ENCODE results near the gene LENEP.

The LENEP gene

GRCh38 chr1:154960446-154961136 lies 32.8 kb upstream of the LENEP start:
- no peak for DNase-seq

GRCh38 chr1:154961207-154962155 lies 31.9 kb upstream of the LENEP start, which contains the start of gene PYGO2:
TSS of gene PYGO2 (minus strand) at chr1:154961782. CDS start at chr1:154961576, 206 bp downstream.
- DNase-seq, result peak; percentile 67

- no peak for DNase-seq
Measured at GRCh38 chr1:154962156-154962749, 31.1 kb upstream of the LENEP start.

- no peak for DNase-seq
Measured at GRCh38 chr1:154962795-154963330, 30.5 kb upstream of the LENEP start.

- DNase-seq, result no peak
Measured at GRCh38 chr1:154963643-154964042, 29.7 kb upstream of the LENEP start.

- no peak for DNase-seq
Measured at GRCh38 chr1:154964359-154964758, 29.0 kb upstream of the LENEP start.

- no peak for DNase-seq
Measured at GRCh38 chr1:154966111-154966510, 27.3 kb upstream of the LENEP start.

- no peak for DNase-seq
Measured at GRCh38 chr1:154967331-154967950, 25.9 kb upstream of the LENEP start.

- DNase-seq, result no peak
Measured at GRCh38 chr1:154968731-154969130, 24.7 kb upstream of the LENEP start.

GRCh38 chr1:154969246-154969645 lies 24.1 kb upstream of the LENEP start:
- no peak for DNase-seq

GRCh38 chr1:154969860-154970452 lies 23.4 kb upstream of the LENEP start:
- no peak for DNase-seq

GRCh38 chr1:154970631-154971340 lies 22.6 kb upstream of the LENEP start, which contains the start of gene SHC1:
TSS of gene SHC1 (minus strand) at chr1:154970747. CDS start at chr1:154970526, 221 bp downstream.
- DNase-seq, result no peak

GRCh38 chr1:154971341-154971998 lies 21.9 kb upstream of the LENEP start:
- no peak for DNase-seq

GRCh38 chr1:154972213-154972516 lies 21.2 kb upstream of the LENEP start:
- no peak for DNase-seq

- DNase-seq, result no peak
Measured at GRCh38 chr1:154972517-154973343, 20.7 kb upstream of the LENEP start.

GRCh38 chr1:154973344-154974101 lies 19.9 kb upstream of the LENEP start:
- peak; percentile 91 for DNase-seq

GRCh38 chr1:154974102-154974807 lies 19.1 kb upstream of the LENEP start, which contains the start of gene CKS1B:
TSS of gene CKS1B (plus strand) at chr1:154974681. CDS start at chr1:154974746, 65 bp downstream.
- DNase-seq, result peak; percentile 100

- peak; percentile 97 for DNase-seq
Measured at GRCh38 chr1:154974808-154975408, 18.5 kb upstream of the LENEP start.

Measured in NCI-H1105 treated with DMSO at 0.1 percent for 48 hours (cell line).